Lower leg skin (tissue), 3 donors: Measurements from ENCODE around the gene EFTUD2.

Source experiments
- CTCF ChIP-seq, 3 donors: fragments of 450-650 bp; IDR thresholded peaks; one replicate each; pipeline ENCODE4 v1.5.1; 2016; ENCODE audit warnings: antibody characterized with exemption in 3 of 3, mild to moderate bottlenecking in 3 of 3, moderate library complexity in 2 of 3
- POLR2A ChIP-seq, 2 donors: fragments of 450-650 bp; IDR thresholded peaks; one replicate each; pipeline ENCODE4 v1.6.1; 2016 to 2017; ENCODE audit warnings: antibody characterized with exemption in 2 of 2, mild to moderate bottlenecking in 1 of 2, moderate library complexity in 1 of 2

- TF ChIP-seq CTCF (IDR thresholded peaks at IDR 0.05) (no peak), POLR2A (IDR thresholded peaks at IDR 0.05) (no peak)
Observed at GRCh38 chr17:44904001-44904984, 5.0 kb upstream of the EFTUD2 start.
